HFFc6 (cell line): ENCODE data around the gene MYO5A. TPM values are rescaled to one million over a fixed set of nuclear protein-coding genes. Genes with fewer than 3 reads are reported as not detected.
"Not testable (repeated sequence)": the region's sequence is repeated elsewhere in the genome, so short reads cannot be mapped to it uniquely, and the experiment has no call there.

Experiments used
- DNase-seq: peaks from one replicate; pipeline ENCODE4 v3.0.0-alpha.2; 2018
- H3K27ac Mint-ChIP-seq: 2 replicates; pipeline ENCODE4 v1.8.0; 2020; ENCODE audit warnings: mild to moderate bottlenecking, mixed read lengths
- H3K27me3 Mint-ChIP-seq: 2 replicates; pipeline ENCODE4 v1.8.0; 2021; ENCODE audit warnings: mild to moderate bottlenecking, moderate library complexity, mixed read lengths; ENCODE audit not compliant: insufficient read depth
- H3K36me3 Mint-ChIP-seq: 2 replicates; pipeline ENCODE4 v1.8.0; 2021; ENCODE audit warnings: low read depth, mixed read lengths
- H3K4me1 Mint-ChIP-seq: 2 replicates; pipeline ENCODE4 v1.8.0; 2020; ENCODE audit warnings: low read depth, mixed read lengths
- H3K4me3 Mint-ChIP-seq: 2 replicates; pipeline ENCODE4 v1.8.0; 2020; ENCODE audit warnings: mild to moderate bottlenecking, moderate library complexity, mixed read lengths
- H3K9me3 Mint-ChIP-seq: 2 replicates; pipeline ENCODE4 v1.8.0; 2020; ENCODE audit warnings: mild to moderate bottlenecking, mixed read lengths
- CTCF ChIP-seq: fragments of 200-600 bp; sonication (generic); IDR thresholded peaks from 2 replicates; pipeline ENCODE4 v1.5.0; 2021; ENCODE audit warnings: antibody characterized with exemption, mild to moderate bottlenecking
- total RNA-seq, 6 experiments: library from RNA; stranded (reverse); fragmentation: NEBNext Ultra II Directional; extraction: Animal tissue kit (Norgen Biotek cat#: 25700); gene quantifications; 2 replicates in 1 of 6; 3 replicates in 5 of 6; pipeline ENCODE4 v1.2.3, GENCODE V29; 2021

MYO5A gene
- total RNA-seq, 6 experiments from 2014 or later: 47.4 to 59.4 (median 54.0) TPM

- TF ChIP-seq CTCF: no peak
- Mint-ChIP-seq H3K4me3 (no peak overlapping the region), H3K36me3 (peaks cover 3% of the 10 kb centered on the region; the same call in 1 of the 2 replicates), H3K4me1 (peaks cover 49% of the 10 kb centered on the region), H3K27ac (no peak overlapping the region), H3K9me3 (no peaks in the 10 kb centered on the region), H3K27me3 (no peaks in the 10 kb centered on the region)
- no peak for DNase-seq
Observed at GRCh38 chr15:52440414-52440813, 88.3 kb downstream of the MYO5A start.

- H3K36me3 Mint-ChIP-seq: no peaks in the 10 kb centered on the region
- no peak for DNase-seq
- no peaks in the 10 kb centered on the region for H3K27me3 Mint-ChIP-seq
- no peak overlapping the region for H3K4me3 Mint-ChIP-seq
- peaks cover 49% of the 10 kb centered on the region for H3K4me1 Mint-ChIP-seq
- H3K27ac Mint-ChIP-seq: no peak overlapping the region
- TF ChIP-seq CTCF: no peak
- H3K9me3 Mint-ChIP-seq: no peaks in the 10 kb centered on the region
Observed at GRCh38 chr15:52439470-52439869, 89.2 kb downstream of the MYO5A start.

GRCh38 chr15:52439042-52439441, 89.6 kb downstream of the MYO5A start:
- H3K9me3 Mint-ChIP-seq, DNase-seq, H3K4me3 Mint-ChIP-seq, H3K27ac Mint-ChIP-seq, H3K36me3 Mint-ChIP-seq, H3K27me3 Mint-ChIP-seq: not testable (repeated sequence)
- H3K4me1 Mint-ChIP-seq: peaks cover 49% of the 10 kb centered on the region

- no peaks in the 10 kb centered on the region for H3K27me3 Mint-ChIP-seq
- peaks cover 49% of the 10 kb centered on the region for H3K4me1 Mint-ChIP-seq
- TF ChIP-seq CTCF: no peak
- H3K36me3 Mint-ChIP-seq: no peaks in the 10 kb centered on the region
- H3K27ac Mint-ChIP-seq: no peak overlapping the region
- H3K4me3 Mint-ChIP-seq: no peak overlapping the region
- H3K9me3 Mint-ChIP-seq: no peaks in the 10 kb centered on the region
- DNase-seq: no peak
Observed at GRCh38 chr15:52438047-52438446, 90.6 kb downstream of the MYO5A start.

- Mint-ChIP-seq H3K4me3 (no peak overlapping the region), H3K4me1 (peaks cover 47% of the 10 kb centered on the region), H3K36me3 (peaks cover 3% of the 10 kb centered on the region), H3K27ac (no peak overlapping the region), H3K27me3 (no peaks in the 10 kb centered on the region), H3K9me3 (no peaks in the 10 kb centered on the region)
- no peak for DNase-seq
- no peak for TF ChIP-seq CTCF
Observed at GRCh38 chr15:52437646-52438045, 91.0 kb downstream of the MYO5A start.

GRCh38 chr15:52436981-52437380, 91.7 kb downstream of the MYO5A start:
- Mint-ChIP-seq H3K4me3 (no peak overlapping the region), H3K36me3 (peaks cover 5% of the 10 kb centered on the region), H3K4me1 (peaks cover 43% of the 10 kb centered on the region), H3K9me3 (no peaks in the 10 kb centered on the region), H3K27me3 (no peaks in the 10 kb centered on the region), H3K27ac (no peak overlapping the region)
- DNase-seq: no peak
- no peak for TF ChIP-seq CTCF
